GM15510 (cell line): ENCODE results near the gene DENND5A.

Experiments used
- POLR2A ChIP-seq: IDR thresholded peaks from 3 replicates; pipeline ENCODE4 v1.6.1; 2011; ENCODE audit warnings: borderline replicate concordance; ENCODE audit not compliant: insufficient read length; ENCODE audit errors: extremely low read depth

DENND5A gene

DNA sequence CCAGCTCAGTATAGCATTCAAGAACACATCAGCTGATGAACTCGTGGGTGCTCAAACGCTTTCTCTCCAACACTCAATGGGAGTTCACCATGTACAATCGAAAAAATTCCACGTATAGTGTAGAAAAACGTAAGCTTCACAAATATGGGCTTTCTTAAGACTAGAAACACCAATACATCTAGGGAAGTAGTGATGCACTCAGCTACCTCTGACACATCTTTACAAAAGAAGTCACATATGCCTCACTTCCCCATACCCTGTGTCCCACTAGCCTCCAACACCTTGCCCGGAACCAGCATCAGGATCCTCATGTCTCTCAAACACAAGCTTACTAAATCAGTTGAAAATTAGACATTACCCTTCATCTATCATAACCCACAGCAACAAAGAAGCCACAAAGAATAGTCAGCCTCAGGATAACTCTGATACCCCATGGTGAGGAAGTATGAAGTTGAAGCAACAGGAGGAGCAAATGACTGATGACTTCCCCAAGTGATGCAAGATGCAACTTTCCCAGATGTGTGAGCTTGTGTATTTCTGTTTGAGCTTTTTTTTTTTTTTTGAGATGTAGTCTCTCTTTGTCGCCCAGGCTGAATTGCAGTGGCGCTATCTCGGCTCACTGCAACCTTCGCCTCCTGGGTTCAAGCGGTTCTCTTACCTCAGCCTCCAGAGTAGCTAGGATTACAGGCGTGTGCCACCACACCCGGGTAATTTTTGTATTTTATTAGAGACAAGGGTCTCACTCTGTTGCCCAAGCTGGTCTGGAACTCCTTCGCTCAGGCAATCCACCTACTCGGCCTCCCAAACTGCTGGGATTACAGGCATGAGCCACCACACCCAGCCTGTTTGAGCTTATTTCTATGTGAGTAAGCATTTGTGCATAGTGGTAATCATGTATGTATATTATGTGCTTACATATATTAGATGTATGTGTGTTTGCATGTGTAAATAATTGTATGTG, 8.5 kb upstream of the DENND5A start:
- TF ChIP-seq POLR2A = no peak

DNA sequence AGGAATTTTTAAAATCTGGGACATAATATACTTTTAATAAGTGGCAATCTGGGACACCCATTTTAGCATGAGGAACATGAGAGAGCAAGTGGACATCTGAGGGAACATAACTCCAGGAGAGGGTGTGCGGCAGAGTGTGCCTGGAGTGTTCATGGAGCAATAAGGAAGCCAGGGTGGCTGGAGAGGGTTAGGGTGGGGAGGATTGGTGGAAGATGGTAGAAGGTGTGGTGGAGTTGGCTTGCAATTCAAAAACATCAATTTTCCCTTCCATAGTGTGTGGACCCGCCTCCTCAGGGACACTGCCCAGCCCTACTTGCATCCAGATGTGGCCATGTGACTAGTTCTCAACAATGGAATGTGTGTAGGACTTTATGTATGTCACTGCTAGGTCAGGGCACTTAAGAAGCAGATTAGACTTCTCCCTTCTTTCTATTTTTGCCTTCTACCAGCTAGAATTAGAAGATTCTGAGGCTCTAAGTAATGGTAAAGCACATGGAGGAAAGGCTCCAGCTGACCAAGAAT, 4.4 kb upstream of the DENND5A start:
- TF ChIP-seq POLR2A = no peak

DNA sequence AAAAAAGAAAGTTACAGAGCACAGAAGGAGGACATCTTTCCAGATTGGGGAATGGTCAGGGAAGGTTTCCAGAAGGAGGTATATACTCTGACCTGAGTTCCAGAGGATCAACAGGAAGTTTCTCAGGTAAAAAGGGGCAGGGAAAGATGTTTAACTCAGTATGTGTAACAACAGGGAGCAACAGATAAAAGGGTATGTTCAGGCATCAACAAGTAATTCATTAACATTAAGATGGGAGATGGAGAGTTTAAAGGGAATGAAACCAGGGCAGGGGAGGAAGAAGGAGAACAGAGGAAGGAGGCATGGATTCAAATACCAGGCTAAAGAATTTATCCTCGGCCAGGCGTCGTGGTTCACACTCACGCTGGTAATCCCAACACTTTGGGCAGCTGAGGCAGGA, 2.5 kb upstream of the DENND5A start:
- TF ChIP-seq POLR2A = no peak

DNA sequence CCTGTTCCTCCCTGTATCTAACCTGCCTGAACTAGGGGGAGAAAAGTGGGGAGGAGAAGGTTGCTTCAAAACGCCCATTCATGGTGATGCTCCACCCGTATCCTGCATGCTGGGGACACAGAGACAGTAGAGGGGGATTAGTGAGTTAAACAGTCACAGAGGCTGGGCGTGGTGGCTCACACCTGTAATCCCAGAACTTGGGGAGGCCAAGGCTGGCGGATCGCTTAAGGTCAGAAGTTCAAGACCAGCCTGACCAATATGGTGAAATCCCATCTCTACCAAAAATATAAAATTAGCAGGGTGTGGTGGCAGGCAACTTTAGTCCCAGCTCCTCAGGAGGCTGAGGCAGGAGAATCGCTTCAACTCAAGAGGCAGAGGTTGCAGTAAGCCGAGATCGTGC, 1.8 kb upstream of the DENND5A start:
- TF ChIP-seq POLR2A = no peak

DNA sequence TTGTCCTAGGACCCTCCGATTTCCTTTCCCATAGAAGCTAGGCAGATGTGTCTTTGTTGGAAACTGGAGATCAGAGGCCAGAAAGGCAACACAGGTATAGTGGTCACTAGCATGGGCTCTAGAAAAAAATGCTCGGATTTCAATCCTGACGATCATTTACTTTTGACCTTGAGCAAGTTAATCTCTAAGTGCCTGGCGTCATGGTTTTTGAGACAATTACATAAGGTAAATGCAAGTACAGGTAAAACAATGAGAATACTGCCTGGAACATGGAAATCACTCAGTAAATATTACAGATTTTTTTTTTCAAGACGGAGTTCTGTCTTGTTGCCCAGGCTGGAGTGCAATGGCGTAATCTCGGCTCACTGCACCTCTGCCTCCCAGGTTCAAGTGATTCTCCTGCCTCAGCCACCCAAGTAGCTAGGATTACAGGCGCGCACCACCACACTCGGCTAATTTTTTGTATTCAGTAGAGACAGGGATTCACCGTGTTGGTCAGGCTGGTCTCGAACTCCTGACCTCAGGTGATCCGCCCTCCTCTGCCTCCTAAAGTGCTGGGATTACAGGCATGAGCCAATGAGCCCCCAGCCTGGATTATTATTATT, 1.1 kb upstream of the DENND5A start:
- no peak for TF ChIP-seq POLR2A

DNA sequence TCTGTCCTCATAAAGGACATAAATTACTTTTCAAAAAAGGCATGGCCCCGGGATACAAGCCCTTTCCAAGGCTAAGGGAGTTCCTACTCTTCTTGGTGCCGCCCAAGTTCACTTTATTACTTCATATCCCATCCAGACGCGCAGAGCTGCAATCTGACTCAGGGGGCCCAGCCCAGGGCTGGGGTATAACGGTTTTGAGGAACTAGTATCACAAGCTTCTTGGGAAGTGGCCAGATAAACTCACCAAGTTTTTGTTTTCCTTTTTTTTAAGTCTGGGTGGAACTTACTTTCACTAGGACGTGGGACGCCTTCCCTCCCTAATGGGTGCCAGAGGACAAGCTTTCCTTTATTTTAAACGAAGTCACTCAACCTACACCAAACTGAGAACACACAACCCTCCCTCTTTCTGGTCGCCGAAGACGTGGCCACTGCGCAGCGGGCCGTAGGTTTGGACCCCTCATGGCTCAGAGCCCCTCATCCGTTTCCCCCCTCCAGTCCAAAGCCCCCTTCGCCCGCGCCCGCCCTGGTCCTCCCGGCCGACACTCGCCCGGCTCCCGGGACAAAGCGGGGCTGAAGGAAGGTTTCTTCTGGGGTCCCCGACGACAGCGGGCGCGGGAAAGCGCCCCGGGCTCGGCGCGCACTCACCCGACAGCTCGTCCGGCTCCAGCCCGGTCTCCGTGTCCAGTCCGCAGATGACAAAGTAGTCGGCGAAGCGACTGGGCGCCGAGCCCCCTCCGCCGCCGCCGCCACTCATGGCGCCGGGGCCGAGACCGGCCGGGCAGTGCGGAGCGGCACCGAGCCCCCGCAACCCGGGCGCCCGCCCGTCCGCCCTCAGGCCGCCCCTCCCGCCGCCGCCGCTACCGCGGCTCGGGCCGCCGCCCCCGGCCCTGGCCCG, 587 bp downstream of the DENND5A start:
- TF ChIP-seq POLR2A = no peak

DNA sequence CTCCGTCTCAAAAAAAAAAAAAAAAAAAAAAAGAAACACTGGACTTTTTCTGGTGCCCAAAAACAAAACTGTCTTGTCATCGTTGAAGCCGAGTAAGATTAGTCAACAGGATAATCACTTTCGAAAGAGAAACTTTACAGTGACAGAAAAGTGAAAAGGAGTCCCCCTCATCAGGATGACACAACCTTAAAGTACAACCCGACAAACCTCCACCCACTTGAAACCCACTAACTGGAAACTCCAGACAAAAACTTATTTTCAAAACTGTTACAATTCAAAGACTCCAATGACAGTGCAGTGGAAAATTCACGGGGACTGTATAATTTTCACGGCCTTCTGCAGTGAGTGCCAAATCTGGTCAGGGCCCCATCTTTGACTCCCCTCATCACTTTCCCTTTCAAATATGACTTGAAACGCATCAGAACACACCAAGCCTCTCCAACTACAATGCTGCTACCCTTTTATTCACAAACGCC, 1.3 kb downstream of the DENND5A start:
- TF ChIP-seq POLR2A = no peak

DNA sequence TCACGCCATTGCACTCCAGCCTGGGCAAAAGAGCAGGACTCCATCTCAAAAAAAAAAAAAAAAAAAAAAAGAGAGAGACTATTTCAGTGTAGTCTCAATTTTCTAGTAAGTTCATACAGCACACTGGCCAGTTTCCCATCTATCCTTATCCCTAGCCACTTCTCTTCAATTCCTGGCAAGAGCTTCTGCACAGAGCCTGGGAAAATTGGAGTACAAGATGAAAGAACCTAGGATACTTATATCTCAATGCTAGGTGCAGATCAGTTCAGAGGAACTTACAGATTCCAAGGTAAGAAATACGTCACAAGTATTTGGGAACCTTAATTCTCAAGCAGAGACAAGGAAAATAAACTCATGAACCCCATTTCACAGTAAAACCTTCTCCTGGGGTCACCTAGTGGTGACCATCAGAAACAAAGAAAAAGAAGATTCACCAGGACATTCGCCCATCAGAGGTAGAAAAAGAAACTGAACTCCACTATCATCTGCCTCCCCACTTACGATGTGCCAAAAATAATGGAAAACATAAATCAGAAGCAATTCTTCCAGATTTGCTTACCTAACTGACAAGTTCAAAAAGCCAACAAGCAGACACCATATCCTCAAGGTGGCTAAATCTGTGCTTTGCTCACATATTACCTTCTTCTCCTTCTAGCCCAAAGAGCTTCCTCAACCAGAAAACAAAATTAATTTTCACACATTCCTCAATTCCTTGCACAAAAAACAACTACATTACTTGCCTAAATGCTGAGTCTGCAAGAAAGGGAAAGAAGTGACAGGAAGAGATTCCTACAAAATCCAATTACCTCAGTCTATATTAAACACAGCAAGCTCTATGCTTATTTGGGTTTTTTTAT, 4.9 kb downstream of the DENND5A start:
- TF ChIP-seq POLR2A = no peak

DNA sequence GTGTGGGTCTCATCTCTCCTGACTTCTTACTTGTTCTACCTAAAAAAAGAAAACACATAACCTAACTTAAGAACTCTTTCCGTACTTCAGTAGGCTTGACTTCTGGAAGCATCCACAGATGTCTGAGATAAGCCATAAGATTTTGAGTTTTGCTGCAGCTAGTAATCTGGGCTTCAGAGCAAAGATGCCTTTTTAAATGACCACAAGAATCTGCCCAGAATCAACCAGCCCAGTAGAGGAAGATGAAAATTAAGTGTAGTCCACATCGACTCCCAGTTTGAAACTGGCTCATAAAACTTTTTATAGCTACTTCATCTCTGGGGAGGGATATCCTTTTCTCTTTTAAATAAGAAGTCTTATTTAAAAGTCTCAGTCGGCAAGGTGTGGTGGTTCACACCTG, 10.7 kb downstream of the DENND5A start:
- TF ChIP-seq POLR2A = no peak

DNA sequence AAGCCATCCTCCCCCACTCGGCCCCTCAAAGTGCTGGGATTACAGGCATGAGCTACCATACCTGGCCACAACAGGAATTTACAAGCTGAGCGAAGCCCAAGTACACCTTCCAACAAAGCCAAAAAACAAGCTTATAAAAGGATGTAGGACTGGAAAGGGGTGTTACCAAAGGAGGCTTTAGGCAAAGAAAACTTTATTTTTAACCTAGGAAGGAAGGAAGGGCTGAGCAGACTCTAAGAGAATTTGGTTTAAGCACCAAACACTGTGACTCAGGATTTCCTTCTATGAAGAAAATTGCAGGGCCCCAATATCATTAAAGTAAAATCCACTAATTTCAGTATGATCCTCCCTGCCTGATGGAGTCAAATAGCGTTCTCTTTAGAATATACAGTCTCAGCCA, 12.1 kb downstream of the DENND5A start:
- TF ChIP-seq POLR2A = no peak

DNA sequence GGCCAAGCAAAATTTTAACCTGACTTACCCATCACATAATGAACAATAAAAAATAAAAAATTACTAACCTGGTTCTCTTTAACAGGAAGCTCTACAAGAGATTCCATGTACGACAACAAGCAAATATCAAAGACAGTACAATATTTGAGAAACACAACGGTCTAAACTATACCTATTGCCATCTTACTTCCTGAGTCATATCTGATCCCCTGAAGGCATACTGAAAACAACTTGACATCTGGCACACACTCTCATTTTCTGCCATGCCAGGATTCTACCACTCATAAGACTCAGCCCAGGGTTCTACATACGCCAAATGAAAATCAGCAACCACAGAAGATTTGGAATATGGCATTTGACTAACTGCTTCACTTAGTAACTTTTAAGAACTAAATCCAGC, 13.8 kb downstream of the DENND5A start:
- TF ChIP-seq POLR2A = no peak

DNA sequence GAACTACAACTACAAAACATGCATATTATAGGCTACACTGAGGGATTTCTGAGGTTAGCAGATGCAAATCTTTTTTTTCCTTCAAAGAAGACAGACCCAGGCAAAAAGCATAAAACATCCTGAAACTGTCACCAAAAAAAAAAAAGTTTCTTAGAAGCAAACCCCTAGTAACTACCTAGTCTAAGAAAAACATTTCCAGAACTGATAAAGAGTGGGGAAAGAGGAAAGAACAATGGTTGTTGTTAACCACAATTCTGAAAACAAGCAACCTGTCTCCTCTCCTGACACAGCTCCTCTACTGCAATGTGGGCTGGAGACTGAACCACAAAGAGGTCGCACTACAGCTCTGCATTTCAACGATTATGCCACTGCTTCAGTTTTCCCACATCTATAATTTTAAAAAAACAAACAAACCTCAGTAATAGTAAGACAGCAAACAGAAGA, 15.0 kb downstream of the DENND5A start:
- TF ChIP-seq POLR2A = no peak

DNA sequence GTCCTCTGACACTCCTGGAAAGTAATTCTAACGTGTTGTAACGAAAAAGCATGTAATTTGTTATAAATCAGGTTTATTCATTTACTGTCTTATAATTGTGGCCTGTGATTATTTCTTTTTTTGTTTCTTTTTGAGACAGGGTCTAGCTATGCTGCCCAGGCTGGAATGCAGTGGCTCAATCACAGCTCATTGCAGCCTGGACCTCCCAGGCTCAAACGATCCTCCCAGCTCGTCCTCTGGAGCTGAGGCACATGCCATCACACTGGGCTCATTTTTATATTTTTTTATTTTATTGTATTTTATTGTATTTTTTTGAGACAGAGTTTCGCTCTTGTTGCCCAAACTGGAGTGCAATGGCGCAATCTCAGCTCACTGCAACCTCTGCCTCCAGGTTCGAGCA, 15.9 kb downstream of the DENND5A start:
- no peak for TF ChIP-seq POLR2A

DNA sequence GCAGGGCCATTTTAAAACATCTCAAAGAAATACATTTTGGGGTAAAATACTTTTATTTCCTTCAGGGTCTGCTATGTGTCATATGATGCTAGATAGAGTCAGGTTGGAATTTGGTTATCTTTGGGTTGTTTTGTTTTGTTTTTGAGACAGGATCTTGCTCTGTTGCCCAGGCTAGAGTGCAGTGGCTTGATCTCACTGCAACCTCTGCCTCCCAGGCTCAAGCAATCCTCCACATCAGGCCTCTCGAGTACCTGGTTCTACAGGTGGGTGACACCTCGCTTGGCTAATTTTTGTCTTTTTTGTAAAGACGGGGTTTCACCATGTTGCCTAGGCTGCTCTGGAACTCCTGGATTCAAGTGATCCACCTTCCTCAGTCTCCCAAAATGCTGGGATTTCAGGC, 17.3 kb downstream of the DENND5A start:
- no peak for TF ChIP-seq POLR2A

DNA sequence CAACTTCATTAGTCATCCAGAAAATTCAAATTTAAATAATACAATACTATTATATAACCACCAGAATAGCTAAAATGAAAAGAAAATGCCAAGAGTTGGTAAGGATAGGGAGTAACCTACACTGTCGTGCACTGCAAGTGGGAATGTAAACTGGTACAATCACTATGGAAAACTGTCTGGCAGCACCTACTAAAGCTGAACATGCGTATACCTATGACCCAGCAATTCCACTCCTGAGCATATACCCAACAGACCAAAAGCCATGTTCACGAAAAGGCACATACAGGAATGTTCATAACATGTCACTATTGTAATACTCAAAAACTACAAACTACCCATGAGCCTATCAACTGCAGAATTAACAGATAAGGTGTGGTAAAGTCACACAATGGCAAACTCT, 32.7 kb downstream of the DENND5A start:
- no peak for TF ChIP-seq POLR2A

DNA sequence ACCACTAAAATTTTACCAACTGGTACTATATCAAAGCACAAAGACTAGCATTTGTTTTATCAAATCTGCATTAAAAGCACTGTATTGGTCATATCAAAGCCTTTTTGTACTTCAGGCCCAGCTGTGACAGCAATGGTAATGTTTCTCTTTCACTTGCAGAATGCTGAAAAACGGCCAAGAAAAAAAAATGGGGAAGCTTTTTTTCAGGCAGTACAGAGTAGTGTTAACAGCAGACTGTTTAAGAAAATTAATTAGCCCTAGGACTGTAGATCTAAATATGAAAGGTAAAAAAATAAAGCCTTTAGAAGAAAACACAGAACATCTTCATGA, 33.3 kb downstream of the DENND5A start:
- TF ChIP-seq POLR2A = no peak
